8988T (cell line): ENCODE results near the gene SFT2D3.

Source experiments
- DNase-seq: peaks from one replicate; pipeline ENCODE4 v3.0.0; 2011

The SFT2D3 gene

GRCh38 chr2:127664895-127665225 is 36.4 kb upstream of the SFT2D3 start:
- no peak for DNase-seq

GRCh38 chr2:127665267-127665893 is 35.9 kb upstream of the SFT2D3 start:
- no peak for DNase-seq

- DNase-seq = no peak
Measured at GRCh38 chr2:127669056-127669455, 32.2 kb upstream of the SFT2D3 start.

GRCh38 chr2:127670055-127670956 is 31.0 kb upstream of the SFT2D3 start:
- no peak for DNase-seq

GRCh38 chr2:127670957-127671290 is 30.4 kb upstream of the SFT2D3 start:
- no peak for DNase-seq

GRCh38 chr2:127671557-127672302 is 29.6 kb upstream of the SFT2D3 start:
- no peak for DNase-seq

GRCh38 chr2:127672341-127673224 is 28.7 kb upstream of the SFT2D3 start:
- DNase-seq = no peak

- DNase-seq = no peak
Measured at GRCh38 chr2:127673291-127674069, 27.8 kb upstream of the SFT2D3 start.

- DNase-seq = peak; percentile 73
Measured at GRCh38 chr2:127674241-127675209, 26.8 kb upstream of the SFT2D3 start.

GRCh38 chr2:127675331-127676261 is 25.7 kb upstream of the SFT2D3 start, which contains the start of gene LIMS2:
Gene LIMS2, minus strand, starts transcription at chr2:127675530. Its CDS starts 506 bp downstream, at chr2:127675024.
- DNase-seq = peak; percentile 84

- DNase-seq = no peak
Measured at GRCh38 chr2:127676906-127677305, 24.4 kb upstream of the SFT2D3 start.

- DNase-seq = no peak
Measured at GRCh38 chr2:127678531-127678930, 22.8 kb upstream of the SFT2D3 start.

GRCh38 chr2:127678991-127679390 is 22.3 kb upstream of the SFT2D3 start:
- no peak for DNase-seq

GRCh38 chr2:127679680-127680361 is 21.5 kb upstream of the SFT2D3 start:
- DNase-seq = no peak

- DNase-seq = no peak
Measured at GRCh38 chr2:127680706-127681287, 20.5 kb upstream of the SFT2D3 start.

- no peak for DNase-seq
Measured at GRCh38 chr2:127681288-127681804, 20.0 kb upstream of the SFT2D3 start.

- no peak for DNase-seq
Measured at GRCh38 chr2:127681976-127682857, 19.1 kb upstream of the SFT2D3 start.
